Esophagus mucosa (tissue), 1 donor: ENCODE data around the gene ACVR1. TPM values are rescaled to one million over a fixed set of nuclear protein-coding genes. Genes with fewer than 3 reads are reported as not detected.
"Not testable (repeated sequence)": the region's sequence is repeated elsewhere in the genome, so short reads cannot be mapped to it uniquely, and the experiment has no call there.

Experiments used
- ATAC-seq: fragments of 200-7000 bp; cut with Tn5 transposase; one replicate; pipeline ENCODE4 v1.9.1; 2020
- total RNA-seq: library from RNA; stranded (reverse); gene quantifications from one replicate; pipeline ENCODE4 v1.2.4, GENCODE V29; 2023
- donor health status: DM: yes; HTN: yes; CAD: no.

ACVR1 gene
- total RNA-seq, 1 donor from 2014 or later: 12.6 TPM

DNA sequence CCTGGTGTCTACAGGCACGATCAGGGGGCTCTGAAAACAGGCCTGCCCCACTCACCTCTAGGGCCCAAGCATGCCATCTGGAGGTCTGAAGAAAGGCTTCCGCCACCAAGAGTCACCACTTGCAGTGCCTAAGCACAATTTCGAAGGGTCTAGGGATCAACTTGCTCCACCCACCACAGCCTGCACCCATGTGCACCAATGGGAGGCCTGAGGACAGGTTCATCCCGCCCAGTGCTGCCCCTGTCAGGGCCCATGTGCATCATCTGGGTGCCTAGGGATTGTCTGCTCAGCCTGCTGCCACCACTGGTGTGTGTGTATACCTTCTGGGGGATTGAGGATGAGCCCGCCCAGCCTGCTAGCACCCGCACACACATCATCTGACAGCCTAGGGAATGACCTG, 126.4 kb downstream of the ACVR1 start:
- ATAC-seq: no peak

DNA sequence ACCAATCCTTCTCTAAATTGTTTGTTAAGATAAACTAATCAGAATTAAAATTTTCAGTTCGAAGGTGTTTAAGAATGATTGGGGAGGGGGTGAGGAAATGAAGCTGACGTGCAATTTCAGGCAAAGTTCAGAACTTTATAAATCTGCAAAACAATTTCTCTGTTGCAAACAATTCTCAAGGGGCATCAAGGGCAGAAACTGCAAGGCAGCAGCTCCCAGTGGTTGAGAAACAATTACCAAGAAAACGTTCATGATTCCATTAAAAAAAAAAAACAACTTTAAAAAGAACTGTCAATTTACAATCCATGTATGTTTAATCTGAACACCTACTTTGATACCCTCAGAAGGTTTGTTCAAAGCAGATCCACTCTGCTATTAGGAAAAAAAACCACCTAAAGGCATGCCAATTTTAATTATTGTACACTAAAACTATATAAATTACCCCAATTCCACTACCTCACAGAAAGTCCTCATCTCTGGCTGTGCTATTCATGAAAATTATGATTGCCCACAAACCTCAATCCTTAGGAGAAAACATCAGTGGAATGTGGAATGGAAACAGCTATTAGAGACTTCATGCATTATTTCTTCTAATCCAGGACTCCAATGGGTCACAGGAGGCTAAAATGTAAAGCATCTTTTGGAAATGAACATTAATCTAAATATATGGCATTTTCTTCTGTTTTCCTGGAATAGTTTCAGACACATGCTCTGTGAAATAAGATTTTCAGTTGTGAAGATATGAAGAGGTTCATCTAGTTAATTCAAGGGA, 127.6 kb downstream of the ACVR1 start:
- no peak for ATAC-seq

DNA sequence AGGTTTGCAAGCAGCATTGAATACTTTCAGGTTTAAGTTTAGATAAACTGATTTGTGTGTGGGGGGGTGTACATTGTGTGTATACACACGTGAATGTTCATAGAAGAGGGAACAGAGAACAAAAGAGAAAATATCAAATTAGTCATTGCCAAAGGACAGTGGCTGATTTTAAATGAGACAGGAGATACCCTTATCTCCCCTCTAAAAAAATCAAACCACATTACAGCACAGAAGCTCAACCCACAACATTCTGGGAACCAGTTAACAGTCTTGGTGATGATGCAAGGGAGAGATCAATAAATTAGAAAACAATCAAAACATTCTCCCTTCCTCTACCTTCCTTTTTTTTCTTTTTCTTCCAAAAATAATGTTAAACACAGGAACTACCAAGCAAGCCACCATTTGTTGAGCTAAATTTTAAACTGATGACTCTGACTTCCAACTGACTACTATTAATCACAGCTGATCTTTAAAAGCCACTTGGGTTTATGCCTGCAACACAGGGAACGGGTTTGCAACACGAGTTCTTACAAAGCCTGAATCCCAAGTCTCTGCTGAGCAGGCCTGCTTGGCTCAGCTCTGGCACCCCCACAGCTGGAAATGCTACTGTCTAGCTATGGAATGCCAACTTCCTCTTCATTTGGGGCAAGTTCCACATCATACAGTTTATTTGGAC, 128.3 kb downstream of the ACVR1 start:
- ATAC-seq: peak; percentile 76

DNA sequence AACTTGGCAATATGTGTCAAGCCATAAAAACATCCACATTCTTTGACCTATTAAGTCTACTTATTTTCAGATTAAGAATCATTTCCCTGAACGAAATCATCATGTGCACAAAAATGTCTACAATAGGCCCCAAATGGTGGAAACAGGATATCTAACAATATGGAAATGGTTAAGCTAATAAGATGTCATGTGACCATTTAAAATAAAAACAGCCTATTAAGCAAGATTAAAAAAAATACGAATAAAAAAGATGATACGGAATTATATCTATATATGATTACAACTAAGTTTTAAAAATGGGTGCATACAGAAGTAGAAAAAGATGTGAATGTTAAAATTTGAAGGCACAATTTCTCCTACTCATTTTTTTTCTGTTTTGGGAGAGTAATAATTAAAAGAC, 128.8 kb downstream of the ACVR1 start:
- ATAC-seq: no peak

DNA sequence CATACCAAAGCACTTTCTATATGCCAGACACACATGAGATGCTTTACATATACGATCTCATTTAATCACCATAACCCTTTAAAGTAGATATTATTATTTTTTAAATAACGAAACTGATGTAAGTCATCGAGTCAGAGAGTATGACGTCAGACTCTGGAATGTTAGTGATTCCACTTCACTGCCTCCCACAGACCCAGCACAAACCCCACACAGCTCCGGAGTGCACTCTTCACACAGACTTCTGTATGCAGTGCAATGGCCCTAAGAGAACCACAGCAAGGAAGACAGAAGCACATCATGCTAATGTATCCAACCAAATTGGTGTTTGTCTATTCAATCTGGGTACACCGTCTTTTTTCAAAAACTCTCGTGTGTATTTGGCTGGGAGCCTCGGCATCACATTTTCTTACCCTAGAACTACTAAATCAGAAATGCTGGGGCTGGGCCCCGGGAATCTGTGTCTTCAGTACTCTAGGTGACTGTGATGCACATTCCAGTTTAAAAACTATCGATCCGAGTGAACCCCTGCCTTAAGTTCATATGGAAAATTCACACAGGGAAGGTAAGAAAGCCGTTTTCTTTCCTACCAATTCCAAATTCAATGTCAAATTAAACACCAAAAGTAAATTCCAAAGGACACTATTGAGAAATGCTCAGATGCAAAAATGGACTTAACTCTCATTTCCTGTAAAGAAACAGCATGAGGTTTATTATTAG, 129.7 kb downstream of the ACVR1 start:
- no peak for ATAC-seq

DNA sequence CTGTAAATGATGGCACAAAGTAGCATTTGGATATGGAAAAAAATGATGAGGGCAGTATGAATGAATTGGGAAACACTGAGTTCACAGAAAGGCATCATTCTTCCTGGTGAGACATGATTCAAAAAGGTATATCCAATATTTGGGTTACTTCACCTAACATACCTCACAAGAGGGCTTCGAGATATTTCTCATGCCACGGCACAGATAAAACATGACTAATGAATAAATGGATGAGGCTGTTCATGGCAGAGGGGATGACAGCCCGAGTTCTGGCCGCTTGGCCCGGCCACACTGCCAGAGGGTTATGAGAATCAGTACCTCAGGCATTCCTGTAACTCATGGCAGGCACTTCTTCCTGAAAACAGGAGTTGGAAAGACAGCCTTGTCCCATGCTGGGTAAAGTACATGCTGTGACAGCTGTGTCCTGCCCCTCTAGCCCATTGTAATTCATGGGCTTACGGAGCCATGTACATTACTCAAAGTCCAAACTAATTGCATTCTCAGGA, 131.5 kb downstream of the ACVR1 start:
- ATAC-seq: no peak

DNA sequence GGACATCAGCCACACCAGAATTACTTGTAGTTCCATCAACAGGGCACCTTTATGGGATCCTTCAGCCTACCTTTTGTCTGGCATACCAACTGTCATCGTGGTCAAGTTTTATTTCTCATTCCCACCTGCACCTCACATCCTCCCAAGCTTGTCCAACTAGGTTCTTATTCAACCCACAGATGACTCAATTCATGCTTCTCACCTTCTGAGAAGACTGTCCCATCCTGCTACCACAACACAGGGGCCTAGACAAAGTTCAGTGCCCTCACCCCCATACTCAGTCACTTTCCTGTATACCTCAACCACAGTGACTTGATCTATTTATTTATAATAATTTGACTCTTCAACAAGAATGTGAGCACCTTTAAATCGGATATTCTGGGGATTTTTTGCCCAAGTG, 133.1 kb downstream of the ACVR1 start:
- no peak for ATAC-seq

DNA sequence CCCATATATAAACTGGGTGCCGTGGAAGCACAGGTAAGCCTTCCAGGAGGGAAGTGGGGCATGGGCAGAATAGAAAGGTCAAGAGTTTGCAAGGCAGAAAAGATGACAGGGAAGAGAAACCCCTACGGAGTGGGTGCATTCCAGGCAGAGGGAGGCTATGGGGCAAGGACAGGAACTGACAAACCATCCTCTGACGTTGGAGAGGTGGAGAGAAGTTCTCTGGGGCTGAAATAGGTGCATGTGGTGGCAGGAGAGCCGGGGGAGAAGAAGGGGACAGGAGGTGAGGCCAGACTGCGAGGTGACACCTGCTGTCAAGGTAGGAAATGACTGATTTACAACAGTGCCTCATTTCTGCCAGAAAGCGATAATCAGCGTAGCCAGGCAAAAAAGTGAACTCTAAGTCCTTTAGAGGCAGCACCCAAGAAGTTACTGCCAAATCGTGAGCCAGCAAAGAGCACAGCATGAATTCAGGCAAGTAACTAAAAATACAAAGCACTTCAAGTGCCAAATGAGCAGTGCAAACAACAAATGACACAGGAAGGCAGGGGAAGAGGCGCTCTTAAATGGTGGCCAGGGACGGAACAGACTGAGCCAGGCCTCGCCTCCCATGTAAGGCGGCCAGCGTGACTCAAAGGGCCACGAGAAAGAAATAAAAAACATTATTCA, 134.2 kb downstream of the ACVR1 start:
- ATAC-seq: no peak

DNA sequence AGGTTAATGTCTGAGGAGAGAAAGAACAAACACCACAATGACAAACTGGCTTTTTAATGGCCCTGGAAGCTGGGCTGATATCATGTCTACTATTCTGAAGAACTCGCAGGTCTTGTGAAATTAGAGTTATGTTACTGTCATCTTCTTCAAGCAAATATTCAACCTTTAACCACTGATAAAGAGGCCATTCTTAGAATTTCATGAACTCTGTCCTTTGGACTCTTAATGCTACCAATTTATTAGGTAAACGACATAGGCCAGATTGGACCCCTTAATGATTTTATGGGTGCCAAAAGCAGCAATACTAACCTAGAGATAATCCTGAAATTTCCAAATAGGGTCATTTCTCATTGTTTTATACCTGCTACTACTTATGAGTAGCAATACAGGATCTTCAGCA, 138.5 kb downstream of the ACVR1 start:
- ATAC-seq: no peak

DNA sequence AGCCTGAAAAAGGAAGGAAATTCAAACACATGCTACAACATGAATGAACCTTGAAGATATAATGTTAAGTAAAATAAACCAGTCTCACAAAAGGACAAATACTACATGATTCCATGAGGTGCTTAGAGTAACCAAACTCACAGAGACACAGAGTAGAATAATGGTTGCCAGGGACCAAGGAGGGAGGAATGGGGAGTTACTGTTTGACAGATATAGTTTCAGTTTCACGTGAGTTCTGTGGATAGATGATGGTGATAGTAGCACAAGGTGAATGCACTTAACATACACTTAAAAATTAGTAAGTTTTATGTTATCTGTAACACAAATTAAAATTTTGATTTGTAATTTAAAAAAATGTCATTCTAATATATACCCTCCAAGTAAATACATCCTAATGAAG, 140.6 kb downstream of the ACVR1 start:
- no peak for ATAC-seq

DNA sequence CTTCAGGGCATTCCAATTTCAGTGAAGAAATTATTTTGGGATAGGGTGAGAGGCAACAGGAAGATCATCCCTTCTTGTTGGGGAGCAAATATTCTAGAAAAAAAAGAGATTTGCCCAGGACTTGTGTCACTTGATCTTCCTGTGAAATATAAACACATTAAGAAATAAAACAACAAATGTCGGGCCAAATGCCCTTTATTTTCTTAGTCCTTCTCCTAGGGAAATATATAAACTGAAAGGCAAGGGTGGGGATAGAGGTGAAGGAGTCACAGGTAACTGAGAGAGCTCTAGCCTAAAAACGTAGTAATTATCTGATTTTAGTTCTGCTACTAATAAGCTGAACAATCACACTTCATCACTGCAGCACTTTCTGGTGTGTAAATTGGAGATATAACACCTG, 142.9 kb downstream of the ACVR1 start:
- no peak for ATAC-seq

DNA sequence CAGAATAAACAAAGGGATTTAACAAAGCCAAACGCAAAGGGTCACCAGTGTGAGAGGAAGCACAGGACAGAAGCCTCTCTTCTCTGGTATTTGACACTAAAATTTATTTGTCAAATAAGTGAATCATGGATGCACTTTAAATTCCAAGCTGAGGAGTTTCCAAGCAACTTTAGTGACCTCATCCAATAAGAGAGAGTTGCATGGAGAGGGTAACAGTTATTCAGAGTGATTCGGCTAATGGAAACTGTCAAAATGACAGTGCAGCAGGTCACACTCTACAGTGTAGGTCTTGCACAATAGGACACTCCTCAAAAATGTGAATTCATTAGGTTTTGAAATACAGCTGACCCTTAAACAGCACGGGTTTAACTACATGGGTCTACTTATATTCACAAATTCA, 143.5 kb downstream of the ACVR1 start:
- no peak for ATAC-seq

DNA sequence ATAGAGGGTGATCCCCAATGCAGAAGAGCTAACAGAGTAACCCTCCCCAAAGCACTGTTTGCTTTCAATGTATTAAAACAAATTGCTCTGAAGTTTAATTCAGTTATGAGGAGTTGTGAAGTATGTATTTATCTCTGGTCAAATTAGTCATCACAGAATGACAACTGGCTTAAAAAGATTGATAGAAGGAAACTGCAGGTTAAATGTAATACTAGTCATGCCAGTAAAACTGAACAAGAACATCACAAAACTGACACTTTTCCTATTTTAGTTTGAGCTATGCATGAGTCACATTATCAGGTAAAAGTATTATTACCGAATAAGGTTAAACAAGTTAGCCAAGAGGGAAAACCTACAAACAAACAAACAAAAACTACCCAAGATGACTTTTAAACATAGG, 148.4 kb downstream of the ACVR1 start:
- ATAC-seq: peak; percentile 37

DNA sequence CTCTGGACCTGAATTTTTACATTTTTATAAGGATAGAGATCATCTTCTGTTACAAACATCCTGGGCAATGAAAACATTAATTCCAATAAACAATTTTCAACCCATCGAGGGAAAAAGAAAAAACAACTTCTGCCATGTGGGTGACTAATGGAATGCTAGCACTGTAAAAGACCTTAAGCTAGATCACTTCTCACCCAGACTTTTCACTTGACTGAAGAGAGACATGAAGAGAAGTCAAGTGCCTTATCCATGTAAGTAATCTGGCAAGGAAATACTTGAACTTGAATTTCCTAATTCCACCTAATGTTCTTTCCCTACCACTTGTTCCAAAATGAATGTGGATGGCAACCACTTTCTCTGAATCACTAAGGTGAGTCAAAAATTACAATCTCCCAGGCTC, 149.2 kb downstream of the ACVR1 start:
- ATAC-seq: no peak

DNA sequence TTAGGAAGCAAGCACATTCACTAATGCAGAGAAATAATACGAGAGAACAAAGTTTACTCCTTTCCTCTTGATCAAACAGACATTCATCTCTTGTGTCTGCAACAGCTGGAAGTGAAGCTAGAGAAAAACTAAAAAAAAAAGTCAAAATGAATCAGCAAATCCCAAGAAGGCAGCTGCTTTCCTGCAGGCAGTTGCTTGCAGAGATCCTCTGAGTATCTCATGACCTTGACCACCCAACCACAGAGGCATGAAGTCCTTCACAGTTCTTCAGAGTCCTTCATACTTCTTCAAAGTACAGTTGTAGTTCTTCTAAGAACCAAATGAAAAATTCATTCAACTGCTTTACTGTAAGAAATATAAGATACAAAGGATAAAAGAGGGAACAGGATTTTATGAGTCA, 150.3 kb downstream of the ACVR1 start:
- ATAC-seq: no peak

DNA sequence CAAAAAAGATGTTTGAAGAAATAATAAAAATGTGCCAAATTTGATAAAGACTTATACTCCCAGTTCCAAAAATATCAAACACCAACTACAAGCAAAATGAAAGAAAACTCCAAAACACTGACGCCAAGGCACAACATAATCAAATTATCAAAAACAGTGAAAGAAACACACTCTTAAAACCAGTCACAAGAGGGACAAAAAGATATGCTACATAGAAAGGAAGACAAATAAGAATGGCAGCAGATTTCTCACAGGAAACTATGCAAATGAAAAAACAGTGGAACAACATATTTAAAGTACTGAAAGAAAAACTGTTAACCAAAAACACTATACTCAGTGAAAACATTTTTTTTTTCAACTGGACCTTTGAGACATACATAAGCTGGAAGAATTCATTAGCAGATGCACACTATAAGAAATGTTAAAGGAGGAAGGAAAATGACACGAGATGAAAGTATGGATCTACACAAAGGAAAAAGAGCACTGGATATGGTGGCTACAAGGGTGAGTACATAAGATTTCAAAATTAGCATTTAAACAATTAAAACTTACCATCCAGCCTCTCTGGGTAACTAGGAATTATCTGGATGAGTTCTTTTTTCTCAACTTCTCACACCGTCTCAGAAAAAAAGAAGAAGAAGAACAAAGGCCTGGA, 153.4 kb downstream of the ACVR1 start:
- no peak for ATAC-seq

DNA sequence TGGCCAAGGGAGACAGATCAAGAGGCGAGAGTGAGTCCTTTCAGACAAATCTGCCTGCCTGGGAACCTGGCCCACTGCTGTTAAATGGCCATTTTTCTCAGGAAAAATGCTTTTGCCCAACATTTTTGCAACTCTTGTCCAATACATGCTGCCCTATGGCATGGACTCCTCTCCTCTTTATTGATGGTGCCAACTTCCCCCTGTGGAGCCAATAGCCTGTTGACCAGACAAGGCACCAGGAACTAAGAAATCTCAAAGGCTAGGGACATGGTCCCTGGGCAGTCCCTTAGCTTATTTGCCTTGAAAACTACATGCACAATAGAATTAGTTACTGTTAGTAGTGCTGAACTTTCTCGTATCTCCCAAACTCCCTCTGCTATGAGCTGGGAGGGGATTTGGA, 155.6 kb downstream of the ACVR1 start:
- ATAC-seq: no peak

DNA sequence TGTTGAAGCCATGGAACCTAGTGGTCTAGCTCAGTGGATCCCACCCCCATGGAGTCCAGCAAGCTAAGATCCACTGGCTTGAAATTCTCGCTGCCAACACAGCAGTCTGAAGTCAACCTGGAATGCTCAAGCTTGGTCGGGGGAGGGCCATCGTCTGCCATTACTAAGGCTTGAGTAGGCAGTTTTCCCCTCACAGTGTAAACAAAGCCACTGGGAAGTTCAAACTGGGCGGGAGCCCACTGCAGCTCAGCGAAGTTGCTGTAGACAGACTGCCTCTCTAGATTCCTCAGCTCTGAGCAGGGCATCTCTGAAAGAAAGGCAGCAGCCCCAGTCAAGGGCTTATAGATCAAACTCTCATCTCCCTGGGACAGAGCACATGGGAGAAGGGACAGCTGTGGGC, 171.5 kb downstream of the ACVR1 start:
- not testable (repeated sequence) for ATAC-seq

DNA sequence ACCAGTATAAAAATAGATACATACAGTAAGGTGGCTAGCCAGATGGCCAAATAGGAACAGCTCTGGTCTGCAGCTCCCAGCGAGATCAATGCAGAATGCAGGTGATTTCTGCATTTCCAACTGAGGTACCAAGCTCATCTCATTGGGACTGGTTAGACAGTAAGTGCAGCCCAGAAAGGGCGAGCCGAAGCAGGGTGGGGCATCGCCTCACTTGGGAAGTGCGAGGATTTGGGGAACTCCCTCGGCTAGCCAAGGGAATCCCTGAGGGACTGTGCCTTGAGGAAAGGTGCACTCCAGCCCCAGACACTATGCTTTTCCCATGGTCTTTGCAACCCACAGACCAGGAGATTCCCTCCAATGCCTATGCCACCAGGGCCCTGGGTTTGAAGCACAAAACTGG, 172.0 kb downstream of the ACVR1 start:
- not testable (repeated sequence) for ATAC-seq

DNA sequence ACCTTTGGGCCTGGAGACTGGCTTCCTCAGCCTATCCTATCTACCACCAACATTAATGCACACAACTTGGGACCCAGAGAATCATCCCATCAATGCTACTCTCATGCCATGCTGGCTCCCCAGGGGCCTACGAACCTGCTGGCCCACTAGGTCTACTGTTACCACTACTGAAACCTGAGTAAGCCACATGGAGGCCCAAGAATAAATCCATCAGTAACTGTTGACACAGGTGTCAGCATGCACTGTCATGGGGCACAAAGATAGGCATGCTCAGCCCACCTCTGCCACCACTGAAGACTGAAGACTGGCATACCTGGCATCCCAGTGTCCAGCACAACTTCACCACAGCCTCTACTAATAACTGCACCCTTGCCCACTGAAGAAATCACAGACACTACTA, 176.3 kb downstream of the ACVR1 start:
- ATAC-seq: no peak

DNA sequence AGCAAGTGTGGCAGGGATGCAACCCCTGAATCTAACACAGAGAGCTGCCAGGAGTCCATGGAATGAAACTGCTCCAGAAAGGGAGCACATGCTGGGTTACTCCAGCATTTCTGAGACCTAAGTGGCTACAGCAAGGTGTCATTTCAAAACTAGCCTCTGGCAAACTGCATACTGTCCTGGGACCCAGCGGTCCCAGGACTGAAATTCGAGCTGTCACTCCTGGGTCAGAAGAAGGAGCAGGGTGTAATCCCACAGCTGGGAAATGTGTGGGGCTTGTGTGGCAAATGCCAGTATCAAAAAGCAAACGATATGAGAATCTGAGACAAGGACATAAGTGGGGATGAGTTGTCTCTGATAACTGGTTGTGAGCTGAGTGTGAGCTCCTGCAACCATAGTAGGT, 177.1 kb downstream of the ACVR1 start:
- no peak for ATAC-seq

DNA sequence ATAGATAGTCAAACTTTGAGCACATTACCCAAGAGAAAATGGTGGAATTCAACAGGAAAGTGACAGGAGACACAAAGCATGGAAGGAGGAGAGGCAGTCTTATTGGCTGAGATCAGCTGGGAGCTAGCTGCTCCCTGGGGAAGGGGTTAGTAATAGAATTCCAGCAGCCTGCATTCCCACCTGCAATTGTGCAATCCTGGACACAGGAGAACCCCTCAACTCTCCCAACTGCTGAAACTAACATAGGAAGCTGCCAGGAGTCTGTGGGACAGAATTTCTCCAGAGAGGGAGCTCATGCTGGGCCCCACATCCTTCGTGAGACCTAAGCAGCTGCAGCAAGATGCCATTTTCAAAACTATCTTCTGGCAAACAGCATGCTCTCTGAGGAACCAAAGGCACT, 177.7 kb downstream of the ACVR1 start:
- no peak for ATAC-seq

DNA sequence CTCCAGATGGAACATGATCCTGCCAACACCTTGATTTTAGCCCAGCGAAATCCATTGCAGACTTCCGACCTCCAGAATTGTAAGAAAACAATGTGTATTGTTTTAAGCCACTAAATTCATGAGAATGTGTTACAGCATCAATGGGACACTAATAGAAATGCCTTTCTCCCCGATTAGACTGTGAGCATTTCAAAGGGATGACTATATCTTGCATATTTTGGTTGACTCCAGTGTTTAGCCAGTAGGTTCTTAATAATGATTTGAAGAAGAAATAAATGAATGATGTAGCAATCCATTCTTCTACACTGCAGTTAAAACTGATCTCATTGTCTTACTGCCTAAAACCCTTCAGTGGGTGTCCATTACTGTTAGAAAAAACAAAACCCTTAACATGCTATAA, 180.1 kb downstream of the ACVR1 start:
- ATAC-seq: no peak
